Nephron progenitor cell (in vitro differentiated cells): ENCODE data around the gene KRT81.

Experiments used
- DNase-seq: peaks from one replicate; pipeline ENCODE4 v3.0.0; 2021
- H3K27ac Mint-ChIP-seq: 2 replicates; pipeline ENCODE4 v1.8.0; 2021; ENCODE audit warnings: mild to moderate bottlenecking, moderate library complexity, mixed read lengths
- H3K27me3 Mint-ChIP-seq: 2 replicates; pipeline ENCODE4 v1.8.0; 2021; ENCODE audit warnings: mild to moderate bottlenecking, low read depth, mixed read lengths; ENCODE audit not compliant: poor library complexity
- H3K36me3 Mint-ChIP-seq: 2 replicates; pipeline ENCODE4 v1.8.0; 2021; ENCODE audit warnings: low read depth, mixed read lengths
- H3K4me1 Mint-ChIP-seq: 2 replicates; pipeline ENCODE4 v1.8.0; 2021; ENCODE audit warnings: mixed read lengths
- H3K4me3 Mint-ChIP-seq: 2 replicates; pipeline ENCODE4 v1.8.0; 2021; ENCODE audit warnings: mild to moderate bottlenecking, moderate library complexity, mixed read lengths
- H3K9me3 Mint-ChIP-seq: 2 replicates; pipeline ENCODE4 v1.8.0; 2021; ENCODE audit warnings: mild to moderate bottlenecking, moderate library complexity, mixed read lengths
- TF ChIP-seq, protein P1 (sequence below): fragments of 200-600 bp; sonication (generic); IDR thresholded peaks from 2 replicates; pipeline ENCODE4 v1.5.0; 2021; ENCODE audit warnings: antibody characterized with exemption

KRT81 gene

DNA sequence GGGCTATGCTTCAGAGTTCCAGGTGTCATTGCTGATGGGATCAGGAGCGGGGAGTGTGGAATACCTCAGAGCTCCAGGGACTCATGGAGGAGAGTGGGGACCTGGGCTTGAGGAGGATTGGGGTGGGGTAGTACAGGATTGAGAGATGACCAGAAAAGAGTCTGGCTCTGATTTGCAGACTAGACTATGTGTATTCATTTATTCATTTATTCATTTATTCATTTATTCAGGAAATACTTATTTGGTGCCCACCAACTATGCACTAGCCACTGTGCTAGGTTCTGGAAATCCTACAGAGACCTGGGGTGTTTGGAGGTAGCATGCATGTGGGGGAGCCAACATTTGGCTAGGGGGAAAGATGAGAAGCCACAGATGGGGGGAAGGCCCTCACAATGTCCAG is 30.7 kb upstream of the KRT81 start:
- Mint-ChIP-seq H3K9me3 (no peaks in the 10 kb centered on the region), H3K4me1 (no peaks in the 10 kb centered on the region), H3K27me3 (peaks cover 11% of the 10 kb centered on the region), H3K36me3 (no peaks in the 10 kb centered on the region), H3K4me3 (no peak overlapping the region), H3K27ac (no peak overlapping the region)
- TF ChIP-seq, protein P1, sequence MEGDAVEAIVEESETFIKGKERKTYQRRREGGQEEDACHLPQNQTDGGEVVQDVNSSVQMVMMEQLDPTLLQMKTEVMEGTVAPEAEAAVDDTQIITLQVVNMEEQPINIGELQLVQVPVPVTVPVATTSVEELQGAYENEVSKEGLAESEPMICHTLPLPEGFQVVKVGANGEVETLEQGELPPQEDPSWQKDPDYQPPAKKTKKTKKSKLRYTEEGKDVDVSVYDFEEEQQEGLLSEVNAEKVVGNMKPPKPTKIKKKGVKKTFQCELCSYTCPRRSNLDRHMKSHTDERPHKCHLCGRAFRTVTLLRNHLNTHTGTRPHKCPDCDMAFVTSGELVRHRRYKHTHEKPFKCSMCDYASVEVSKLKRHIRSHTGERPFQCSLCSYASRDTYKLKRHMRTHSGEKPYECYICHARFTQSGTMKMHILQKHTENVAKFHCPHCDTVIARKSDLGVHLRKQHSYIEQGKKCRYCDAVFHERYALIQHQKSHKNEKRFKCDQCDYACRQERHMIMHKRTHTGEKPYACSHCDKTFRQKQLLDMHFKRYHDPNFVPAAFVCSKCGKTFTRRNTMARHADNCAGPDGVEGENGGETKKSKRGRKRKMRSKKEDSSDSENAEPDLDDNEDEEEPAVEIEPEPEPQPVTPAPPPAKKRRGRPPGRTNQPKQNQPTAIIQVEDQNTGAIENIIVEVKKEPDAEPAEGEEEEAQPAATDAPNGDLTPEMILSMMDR = no peak
- no peak for DNase-seq

DNA sequence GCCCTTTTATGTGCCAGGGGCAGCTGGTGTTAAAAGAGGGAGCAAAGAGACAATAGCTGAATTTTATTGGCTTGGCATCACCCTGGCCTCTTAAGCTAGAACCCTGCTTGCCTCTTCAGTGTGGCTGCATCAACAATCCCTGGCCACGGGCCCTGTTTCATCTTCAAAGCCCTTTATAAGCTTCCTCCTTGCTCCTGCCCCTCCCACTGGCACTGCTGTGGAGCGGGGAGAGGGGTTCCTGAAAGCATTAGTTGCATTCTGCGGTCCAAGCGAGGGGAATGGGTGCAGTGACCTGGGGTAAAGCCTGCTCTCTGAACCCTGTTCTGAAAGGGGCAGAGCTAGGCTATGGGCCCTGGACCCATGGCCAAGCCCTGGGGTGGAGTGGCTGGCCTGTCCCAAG is 30.1 kb upstream of the KRT81 start:
- TF ChIP-seq, protein P1 = no peak
- no peak for DNase-seq
- H3K4me3 Mint-ChIP-seq = no peak overlapping the region
- no peak overlapping the region for H3K27ac Mint-ChIP-seq
- no peaks in the 10 kb centered on the region for H3K9me3 Mint-ChIP-seq
- H3K4me1 Mint-ChIP-seq = no peaks in the 10 kb centered on the region
- peaks cover 11% of the 10 kb centered on the region for H3K27me3 Mint-ChIP-seq
- H3K36me3 Mint-ChIP-seq = no peaks in the 10 kb centered on the region

DNA sequence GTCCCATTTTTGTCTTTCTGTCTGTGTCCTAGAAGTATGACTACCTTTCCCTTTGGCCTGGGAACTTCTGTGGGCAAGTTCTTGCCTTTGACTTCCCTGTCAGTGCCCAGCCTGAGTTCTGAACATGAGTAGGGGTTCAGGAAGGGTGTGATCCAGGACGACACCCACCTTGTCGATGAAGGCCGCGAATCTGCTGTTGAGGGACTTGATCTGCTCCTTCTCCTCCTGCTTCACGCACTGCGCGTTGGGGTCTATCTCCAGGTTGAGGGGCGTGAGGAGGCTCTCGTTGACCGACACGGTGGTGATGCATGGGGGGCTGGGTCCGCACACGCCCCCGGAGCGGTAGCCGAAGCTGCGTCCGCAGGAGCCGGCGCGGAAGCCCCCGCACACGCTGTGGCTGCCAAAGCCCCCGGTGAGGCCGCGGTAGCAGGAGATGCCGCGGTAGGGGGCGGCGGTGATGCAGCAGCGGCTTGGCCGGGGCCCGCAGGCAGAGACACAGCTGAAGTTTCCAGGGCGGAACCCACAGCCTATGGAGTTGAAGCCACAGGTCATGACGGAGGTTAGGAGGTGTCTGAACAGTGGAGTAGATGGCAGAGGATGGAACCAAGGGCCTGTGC is 29.6 kb upstream of the KRT81 start, which contains the start of gene KRT83:
Gene KRT83, minus strand, starts transcription at position 615 of the 617 bp plus-strand sequence. Its CDS starts 63 bp downstream, at position 552.
- no peaks in the 10 kb centered on the region for H3K9me3 Mint-ChIP-seq
- H3K36me3 Mint-ChIP-seq = no peaks in the 10 kb centered on the region
- no peaks in the 10 kb centered on the region for H3K4me1 Mint-ChIP-seq
- H3K27ac Mint-ChIP-seq = no peak within 1 kb of the TSS
- H3K4me3 Mint-ChIP-seq = no peak within 1 kb of the TSS
- H3K27me3 Mint-ChIP-seq = peaks cover 8% of the 10 kb centered on the region
- TF ChIP-seq, protein P1 = no peak
- no peak for DNase-seq

DNA sequence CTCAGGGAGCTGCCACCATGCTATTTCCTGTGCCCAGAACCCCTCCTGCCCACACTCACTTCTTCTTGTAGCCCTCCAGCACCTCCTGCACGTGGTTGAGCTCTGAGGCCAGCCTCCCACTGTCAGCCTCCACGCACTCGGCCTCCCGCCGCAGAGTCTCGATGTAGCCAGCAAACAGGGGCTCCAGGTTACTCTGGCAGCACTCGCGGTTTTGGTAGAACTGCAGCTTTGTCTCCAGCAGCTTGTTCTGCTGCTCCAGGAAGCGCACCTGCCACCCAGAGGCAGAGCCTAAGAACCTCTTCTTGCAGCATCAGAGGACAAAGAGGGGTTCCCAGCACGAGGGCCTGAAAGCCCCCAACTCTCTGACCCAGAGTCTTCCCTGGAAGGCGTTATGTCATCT is 27.8 kb upstream of the KRT81 start:
- Mint-ChIP-seq H3K9me3 (no peaks in the 10 kb centered on the region), H3K27ac (no peak overlapping the region), H3K4me3 (no peak overlapping the region), H3K4me1 (no peaks in the 10 kb centered on the region), H3K36me3 (no peaks in the 10 kb centered on the region), H3K27me3 (peaks cover 8% of the 10 kb centered on the region)
- TF ChIP-seq, protein P1 = no peak
- no peak for DNase-seq

DNA sequence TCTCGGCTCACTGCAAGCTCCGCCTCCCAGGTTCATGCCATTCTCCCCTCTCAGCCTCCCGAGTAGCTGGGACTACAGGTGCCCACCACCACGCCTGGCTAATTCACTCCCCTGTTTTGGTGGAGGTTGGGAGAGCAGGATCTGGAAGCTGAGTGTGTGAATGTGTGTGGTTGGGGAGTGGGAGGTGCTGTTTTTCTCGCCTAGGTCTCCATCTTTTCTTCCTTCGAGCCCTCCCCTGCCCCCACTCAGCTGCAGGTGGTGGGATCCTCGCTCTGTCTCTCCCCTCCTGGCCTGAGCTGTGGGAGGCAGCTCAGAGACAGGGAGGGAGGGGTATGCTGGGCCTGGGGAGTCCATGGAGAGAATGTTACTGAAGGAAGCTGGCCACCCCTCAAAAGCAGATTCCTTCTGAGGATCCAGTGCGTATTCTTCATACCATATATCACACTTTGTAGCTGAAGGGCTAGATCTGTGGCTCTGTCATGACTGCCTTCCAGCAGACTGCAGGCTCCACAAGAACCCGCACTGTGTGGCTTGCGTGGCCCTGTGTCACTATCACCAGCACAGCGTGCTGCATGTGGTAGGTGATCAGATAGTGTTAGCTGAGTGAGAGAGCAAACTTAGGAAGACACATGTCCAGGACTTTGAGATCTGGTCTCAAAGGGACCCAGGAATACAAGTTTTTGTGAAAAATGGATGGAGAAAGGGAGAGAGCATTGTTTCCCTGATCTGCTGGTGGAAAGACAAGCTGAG is 27.1 kb upstream of the KRT81 start:
- Mint-ChIP-seq H3K4me3 (no peak overlapping the region), H3K27me3 (peaks cover 8% of the 10 kb centered on the region), H3K9me3 (no peaks in the 10 kb centered on the region), H3K36me3 (no peaks in the 10 kb centered on the region), H3K4me1 (no peaks in the 10 kb centered on the region), H3K27ac (no peak overlapping the region)
- DNase-seq = no peak
- TF ChIP-seq, protein P1 = no peak
